ENCODE measurements around the gene RAB11FIP4. TPM values are rescaled to one million over a fixed set of nuclear protein-coding genes. Genes with fewer than 3 reads are reported as not detected.

Gene RAB11FIP4
- total RNA-seq, 1 experiment from 2014 or later: 2.0 TPM

GRCh38 chr17:31568121-31568520, 176.6 kb downstream of the RAB11FIP4 start:
- no peak for DNase-seq (ENCODE audit: low read depth)

GRCh38 chr17:31568539-31568938, 177.1 kb downstream of the RAB11FIP4 start:
- no peak for DNase-seq (ENCODE audit: low read depth)

- DNase-seq (ENCODE audit: low read depth): no peak
Observed at GRCh38 chr17:31570231-31570630, 178.8 kb downstream of the RAB11FIP4 start.

GRCh38 chr17:31570951-31571892, 179.7 kb downstream of the RAB11FIP4 start:
- peak; percentile 97 for DNase-seq (ENCODE audit: low read depth)

GRCh38 chr17:31572341-31572740, 180.9 kb downstream of the RAB11FIP4 start:
- no peak for DNase-seq (ENCODE audit: low read depth)

- DNase-seq (ENCODE audit: low read depth): no peak
Observed at GRCh38 chr17:31573047-31573446, 181.6 kb downstream of the RAB11FIP4 start.

GRCh38 chr17:31573861-31574260, 182.4 kb downstream of the RAB11FIP4 start:
- no peak for DNase-seq (ENCODE audit: low read depth)

GRCh38 chr17:31574458-31574857, 183.0 kb downstream of the RAB11FIP4 start:
- no peak for DNase-seq (ENCODE audit: low read depth)

GRCh38 chr17:31575043-31575442, 183.6 kb downstream of the RAB11FIP4 start:
- no peak for DNase-seq (ENCODE audit: low read depth)

GRCh38 chr17:31579265-31579664, 187.8 kb downstream of the RAB11FIP4 start:
- DNase-seq (ENCODE audit: low read depth): peak; percentile 98

- DNase-seq (ENCODE audit: low read depth): no peak
Observed at GRCh38 chr17:31580316-31580705, 188.8 kb downstream of the RAB11FIP4 start.

- DNase-seq (ENCODE audit: low read depth): peak; percentile 99
Observed at GRCh38 chr17:31580706-31581490, 189.4 kb downstream of the RAB11FIP4 start.

GRCh38 chr17:31581491-31581890, 190.0 kb downstream of the RAB11FIP4 start:
- DNase-seq (ENCODE audit: low read depth): peak; percentile 81

GRCh38 chr17:31582151-31582907, 190.9 kb downstream of the RAB11FIP4 start:
- peak; percentile 97 for DNase-seq (ENCODE audit: low read depth)

- no peak for DNase-seq (ENCODE audit: low read depth)
Observed at GRCh38 chr17:31583772-31584356, 192.4 kb downstream of the RAB11FIP4 start.

GRCh38 chr17:31584438-31585279, 193.2 kb downstream of the RAB11FIP4 start:
- DNase-seq (ENCODE audit: low read depth): no peak

GRCh38 chr17:31585280-31585630, 193.8 kb downstream of the RAB11FIP4 start:
- no peak for DNase-seq (ENCODE audit: low read depth)

GRCh38 chr17:31586946-31587345, 195.5 kb downstream of the RAB11FIP4 start:
- DNase-seq (ENCODE audit: low read depth): no peak

- no peak for DNase-seq (ENCODE audit: low read depth)
Observed at GRCh38 chr17:31587462-31587861, 196.0 kb downstream of the RAB11FIP4 start.
